GM23338 (cell line): ENCODE results near the gene PHETA2. TPM values are rescaled to one million over a fixed set of nuclear protein-coding genes. Genes with fewer than 3 reads are reported as not detected.

Source experiments
- ATAC-seq: fragments of 200-7000 bp; cut with Tn5 transposase; 3 replicates; pipeline ENCODE4 v1.9.1; 2020
- DNase-seq: peaks from one replicate; pipeline ENCODE4 v3.0.0-alpha.2; 2015; ENCODE audit warnings: low spot score
- H2AFZ ChIP-seq: fragments of 200-600 bp; sonication (generic); 2 replicates; pipeline ENCODE4 v1.8.0; 2016; ENCODE audit warnings: antibody characterized with exemption, mild to moderate bottlenecking, moderate library complexity
- H3F3A ChIP-seq: fragments of 200-600 bp; sonication (generic); replicated peaks from 2 replicates; pipeline ENCODE4 v1.8.0; 2017; ENCODE audit warnings: antibody characterized with exemption, mixed run types, low read depth
- H3K27ac ChIP-seq: fragments of 200-600 bp; sonication (generic); 2 replicates; pipeline ENCODE4 v1.6.1; 2016; ENCODE audit warnings: low read depth
- H3K27me3 ChIP-seq: fragments of 200-600 bp; sonication (generic); 2 replicates; pipeline ENCODE4 v1.8.0; 2016; ENCODE audit warnings: mild to moderate bottlenecking, mixed run types, moderate library complexity; ENCODE audit not compliant: insufficient read depth
- H3K36me3 ChIP-seq: fragments of 200-600 bp; sonication (generic); 2 replicates; pipeline ENCODE4 v1.8.0; 2016; ENCODE audit warnings: mild to moderate bottlenecking; ENCODE audit not compliant: insufficient read depth
- H3K4me1 ChIP-seq: fragments of 200-600 bp; sonication (generic); 2 replicates; pipeline ENCODE4 v1.8.0; 2016; ENCODE audit warnings: mild to moderate bottlenecking, moderate library complexity; ENCODE audit not compliant: insufficient read depth
- H3K4me2 ChIP-seq: fragments of 200-600 bp; sonication (generic); 2 replicates; pipeline ENCODE4 v1.7.1; 2017; ENCODE audit warnings: mixed run types
- H3K4me3 ChIP-seq: fragments of 200-600 bp; sonication (generic); 2 replicates; pipeline ENCODE4 v1.6.1; 2016; ENCODE audit warnings: mixed run types
- H3K79me2 ChIP-seq: fragments of 200-600 bp; sonication (generic); replicated peaks from 2 replicates; pipeline ENCODE4 v1.8.0; 2017; ENCODE audit warnings: mild to moderate bottlenecking; ENCODE audit not compliant: insufficient read depth
- H3K9me2 ChIP-seq: fragments of 200-600 bp; sonication (generic); 2 replicates; pipeline ENCODE4 v1.8.0; 2017; ENCODE audit not compliant: insufficient read depth
- H4K20me1 ChIP-seq: fragments of 200-600 bp; sonication (generic); replicated peaks from 2 replicates; pipeline ENCODE4 v1.8.0; 2017; ENCODE audit warnings: mild to moderate bottlenecking; ENCODE audit not compliant: insufficient read depth
- H3K27ac Mint-ChIP-seq: 2 replicates; pipeline ENCODE4 v1.8.0; 2020; ENCODE audit warnings: inconsistent platforms, mild to moderate bottlenecking, moderate library complexity, mixed read lengths
- H3K27me3 Mint-ChIP-seq: 3 replicates; pipeline ENCODE4 v1.8.0; 2022; ENCODE audit warnings: low read depth, mild to moderate bottlenecking, moderate library complexity, mixed read lengths, inconsistent platforms; ENCODE audit not compliant: insufficient read depth, poor library complexity
- H3K36me3 Mint-ChIP-seq: 3 replicates; pipeline ENCODE4 v1.8.0; 2021; ENCODE audit warnings: low read depth, mild to moderate bottlenecking, inconsistent platforms, moderate library complexity, mixed read lengths
- H3K4me1 Mint-ChIP-seq: 3 replicates; pipeline ENCODE4 v1.8.0; 2020; ENCODE audit warnings: mild to moderate bottlenecking, inconsistent platforms, mixed read lengths
- H3K4me3 Mint-ChIP-seq: 3 replicates; pipeline ENCODE4 v1.8.0; 2021; ENCODE audit warnings: moderate library complexity, mild to moderate bottlenecking, inconsistent platforms, mixed read lengths
- H3K9me3 Mint-ChIP-seq: 3 replicates; pipeline ENCODE4 v1.8.0; 2020; ENCODE audit warnings: moderate library complexity, mild to moderate bottlenecking, inconsistent platforms, mixed read lengths
- CREB1 ChIP-seq: fragments of 250-450 bp; sonication (Bioruptor Pico); IDR thresholded peaks from 2 replicates; pipeline ENCODE4 v1.5.0; 2020; ENCODE audit warnings: low read depth, mild to moderate bottlenecking, moderate library complexity
- ETS1 ChIP-seq: IDR thresholded peaks from 2 replicates; pipeline ENCODE4 v1.6.1; 2016; ENCODE audit warnings: antibody characterized with exemption
- EZH2 ChIP-seq: fragments of 200-600 bp; sonication (generic); IDR thresholded peaks from one replicate; pipeline ENCODE4 v1.8.0; 2017; ENCODE audit warnings: antibody characterized with exemption, mild to moderate bottlenecking, low read depth; ENCODE audit not compliant: unreplicated experiment
- EZH2phosphoT487 ChIP-seq: fragments of 200-600 bp; sonication (generic); IDR thresholded peaks from one replicate; pipeline ENCODE4 v1.8.1; 2018; ENCODE audit warnings: antibody characterized with exemption; ENCODE audit not compliant: unreplicated experiment
- NANOG ChIP-seq: IDR thresholded peaks from 2 replicates; pipeline ENCODE4 v1.6.1; 2016; ENCODE audit warnings: antibody characterized with exemption, borderline replicate concordance
- ZNF114 ChIP-seq: fragments of 250-450 bp; sonication (Bioruptor Pico); IDR thresholded peaks from 2 replicates; pipeline ENCODE4 v1.5.0; 2020; ENCODE audit warnings: mild to moderate bottlenecking, moderate library complexity
- ZNF462 ChIP-seq: fragments of 250-450 bp; sonication (Bioruptor Pico); IDR thresholded peaks from 2 replicates; pipeline ENCODE4 v1.5.0; 2020; ENCODE audit warnings: mild to moderate bottlenecking, moderate library complexity
- polyA plus RNA-seq: library from polyadenylated mRNA; unstranded; fragments of >200 nt; fragmentation: Nextera tagmentation; extraction: Ambion mirVana; gene quantifications from 2 replicates; pipeline ENCODE4 v1.2.1, GENCODE V29; 2016
- total RNA-seq: library from RNA; depleted of rRNA; stranded (reverse); fragments of >200 nt; shearing (Covaris generic); gene quantifications from 2 replicates; pipeline ENCODE4 v1.2.3, GENCODE V29; 2014

PHETA2 gene
- total and polyA plus RNA-seq, 2 experiments from 2014 or later, result 4.5 to 7.6 TPM

GRCh38 chr22:42066937-42067336 is 7.1 kb upstream of the PHETA2 start:
- Mint-ChIP-seq H3K4me3 (no peak overlapping the region), H3K36me3 (peaks cover 52% of the 10 kb centered on the region), H3K9me3 (peaks cover 6% of the 10 kb centered on the region; the same call in 2 of the 3 replicates), H3K4me1 (peaks cover 22% of the 10 kb centered on the region), H3K27ac (no peak overlapping the region), H3K27me3 (peaks cover 25% of the 10 kb centered on the region)
- no peak overlapping the region for H3K4me3 ChIP-seq
- H3K4me2 ChIP-seq, result no peak overlapping the region
- H4K20me1 ChIP-seq, result no peaks in the 10 kb centered on the region
- no peaks in the 10 kb centered on the region for H3K79me2 ChIP-seq
- no peak overlapping the region for H3K27ac ChIP-seq
- no peak for DNase-seq
- H2AFZ ChIP-seq, result no peak overlapping the region
- H3K36me3 ChIP-seq, result peaks cover under 1% of the 10 kb centered on the region; the same call in 1 of the 2 replicates
- no peaks in the 10 kb centered on the region for H3K27me3 ChIP-seq
- ATAC-seq, result no peak
- no peaks in the 10 kb centered on the region; the same call in 1 of the 2 replicates for H3K9me2 ChIP-seq
- H3K4me1 ChIP-seq, result peaks cover 27% of the 10 kb centered on the region
- no peak for TF ChIP-seq ETS1
- TF ChIP-seq CREB1, result no peak
- TF ChIP-seq ZNF114 (CRISPR knock-in tag), result no peak
- no peak for TF ChIP-seq EZH2
- no peak for TF ChIP-seq ZNF462 (CRISPR knock-in tag)
- no peak for TF ChIP-seq EZH2phosphoT487
- no peak for TF ChIP-seq NANOG
- peaks cover 14% of the 10 kb centered on the region for H3F3A ChIP-seq
